GM19023 (cell line): ENCODE measurements around the gene COA3.

ENCODE experiments used
- ATAC-seq: cut with Tn5 transposase; IDR thresholded peaks from one replicate; pipeline ENCODE4 v1.9.1; 2021; ENCODE audit warnings: mild to moderate bottlenecking, moderate library complexity; ENCODE audit not compliant: unreplicated experiment

COA3 gene

GRCh38 chr17:42818379-42818778 lies 19.9 kb upstream of the COA3 start:
- ATAC-seq: no peak

GRCh38 chr17:42817866-42818265 lies 19.4 kb upstream of the COA3 start:
- ATAC-seq: no peak

DNA sequence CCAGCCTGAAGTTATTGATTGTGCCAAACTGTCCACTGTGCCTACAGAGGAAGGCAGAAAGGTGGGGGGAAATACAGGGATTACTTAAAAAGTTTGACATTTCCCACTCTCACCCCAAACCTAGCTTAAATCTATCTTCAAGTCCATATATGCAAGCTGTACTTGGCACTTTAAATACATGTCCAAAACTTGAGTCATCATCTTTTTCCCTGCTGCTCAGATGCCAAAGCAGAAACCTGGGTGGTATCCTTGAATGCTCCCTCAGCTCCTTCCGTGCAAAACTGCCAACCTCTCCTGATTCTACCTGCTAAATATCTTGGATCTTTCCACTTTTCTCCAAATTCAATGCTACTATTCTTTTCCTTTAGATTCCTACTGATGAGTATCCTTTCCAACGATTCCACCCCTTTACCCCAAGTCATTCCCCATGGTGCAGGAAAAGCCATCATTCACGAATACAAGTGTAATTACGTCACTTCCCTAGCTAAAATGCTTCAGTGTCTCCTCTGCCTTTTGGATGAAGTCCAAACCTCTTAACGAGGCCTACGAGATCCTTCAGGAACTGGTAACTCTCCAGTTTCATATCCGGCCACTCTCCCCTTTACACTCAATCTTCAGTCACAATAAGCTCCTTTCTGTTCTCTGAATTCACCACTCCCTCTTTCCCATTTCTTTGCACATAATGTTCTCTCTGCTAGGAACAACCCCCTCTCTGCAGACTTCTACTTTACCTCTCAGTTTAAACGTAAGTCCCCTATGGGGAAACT lies 16.3 kb upstream of the COA3 start:
- ATAC-seq: no peak

- ATAC-seq: no peak
Measured at GRCh38 chr17:42809250-42809649, 10.7 kb upstream of the COA3 start.

GRCh38 chr17:42806249-42806648 lies 7.7 kb upstream of the COA3 start:
- no peak for ATAC-seq

- no peak for ATAC-seq
Measured at GRCh38 chr17:42804918-42805367, 6.4 kb upstream of the COA3 start.

GRCh38 chr17:42803074-42803883 lies 4.8 kb upstream of the COA3 start:
- no peak for ATAC-seq

DNA sequence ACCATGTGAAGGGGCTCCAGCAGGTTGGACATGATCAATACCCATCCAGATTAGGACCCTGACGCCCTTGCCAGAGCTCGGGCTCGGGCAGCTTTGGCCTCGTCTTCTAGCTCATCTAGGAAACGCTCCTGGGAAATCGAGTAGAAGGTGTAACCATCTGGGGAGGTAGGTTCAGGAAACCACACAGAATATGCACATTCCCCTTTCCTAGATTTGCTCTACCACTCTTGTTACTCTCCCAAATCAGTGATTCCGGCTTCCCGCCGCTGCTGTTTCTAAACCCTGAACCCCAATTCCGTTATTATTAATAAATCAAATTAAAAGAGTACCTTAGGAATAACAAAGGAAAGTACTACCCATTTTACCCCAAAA lies 507 bp downstream of the COA3 start:
- no peak for ATAC-seq

DNA sequence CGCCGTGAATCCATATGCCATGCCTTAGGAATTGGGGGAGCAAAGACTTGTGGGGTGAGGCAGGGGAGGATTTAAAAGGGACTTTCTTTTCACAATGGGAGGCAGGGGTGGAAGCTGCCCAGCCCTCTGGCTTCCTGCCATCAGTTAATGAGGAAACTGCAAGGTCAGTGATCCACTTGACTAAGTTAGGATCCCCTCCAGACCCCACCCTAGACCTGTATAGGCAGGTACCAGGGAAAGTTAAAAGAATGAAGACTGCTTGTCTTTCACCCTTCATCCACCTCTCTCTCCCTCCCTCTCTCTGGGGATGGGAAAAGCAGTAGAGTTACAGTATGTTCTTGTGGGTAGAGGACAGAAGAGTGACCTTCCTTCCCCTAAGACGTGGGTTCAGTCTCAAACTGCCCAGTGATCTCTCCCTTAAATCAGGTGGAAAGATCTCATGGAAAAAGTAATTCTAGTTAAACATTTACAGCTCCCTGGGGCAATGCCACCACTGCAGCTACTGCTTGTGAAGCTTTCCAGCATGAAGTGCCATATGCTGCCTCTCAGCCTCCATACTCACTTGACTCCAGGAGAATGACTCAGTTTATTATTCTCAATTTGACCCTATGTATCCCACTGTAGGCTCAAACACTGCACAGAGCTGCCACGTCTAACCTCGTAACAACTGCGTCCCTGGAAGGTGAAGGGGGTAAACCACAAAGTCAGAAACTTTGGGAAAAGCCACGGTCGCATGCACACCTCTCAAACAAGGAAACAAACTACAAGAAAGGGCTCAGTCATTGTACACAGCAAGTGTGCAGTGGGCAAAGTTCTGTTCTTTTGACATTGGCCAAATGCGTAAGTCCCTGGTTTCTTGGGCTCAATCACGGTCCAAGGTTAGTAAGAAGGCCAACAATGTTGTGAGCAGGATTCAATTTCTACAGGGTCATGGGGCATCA lies 1.2 kb downstream of the COA3 start:
- no peak for ATAC-seq

- ATAC-seq: no peak
Measured at GRCh38 chr17:42796066-42796758, 2.3 kb downstream of the COA3 start.

- no peak for ATAC-seq
Measured at GRCh38 chr17:42795465-42795864, 3.0 kb downstream of the COA3 start.

- no peak for ATAC-seq
Measured at GRCh38 chr17:42795061-42795460, 3.4 kb downstream of the COA3 start.

DNA sequence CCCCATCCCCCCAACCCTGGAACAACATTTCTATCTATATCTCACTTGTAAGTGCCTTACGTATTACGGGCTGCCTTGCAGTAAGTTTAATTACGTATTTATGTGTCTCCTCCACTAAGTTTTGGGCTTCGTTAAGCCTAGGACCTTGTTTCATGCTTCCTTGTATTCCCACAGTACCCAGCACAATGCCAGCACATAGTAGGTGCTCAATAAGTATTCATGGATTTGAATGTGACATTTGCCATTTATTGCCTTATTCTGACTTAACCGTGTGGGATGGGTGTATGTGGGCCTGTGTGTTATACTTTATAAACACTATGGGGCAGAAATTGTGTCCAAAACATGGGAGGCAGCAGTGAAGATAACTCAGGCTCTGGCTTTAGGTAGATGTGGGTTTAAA lies 6.0 kb downstream of the COA3 start:
- ATAC-seq: no peak

DNA sequence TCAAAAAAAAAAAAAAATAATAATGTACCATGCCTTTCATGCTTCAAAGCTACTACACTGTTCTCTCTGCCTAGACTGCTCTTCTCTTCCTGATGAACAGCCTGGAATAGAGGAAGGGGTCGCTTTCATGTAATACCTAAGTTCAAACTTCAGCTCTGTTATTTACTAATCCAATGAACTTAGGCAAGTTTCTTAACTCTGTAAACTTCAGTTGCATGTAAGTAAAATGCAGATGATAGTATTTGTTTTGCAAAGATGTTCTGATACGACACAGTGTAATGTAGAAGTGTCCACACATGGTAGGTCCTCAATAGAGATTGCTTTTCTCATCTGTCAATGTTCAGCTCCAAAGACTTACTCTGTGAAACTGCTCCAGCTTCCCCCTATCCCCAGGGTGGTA lies 6.6 kb downstream of the COA3 start:
- no peak for ATAC-seq

DNA sequence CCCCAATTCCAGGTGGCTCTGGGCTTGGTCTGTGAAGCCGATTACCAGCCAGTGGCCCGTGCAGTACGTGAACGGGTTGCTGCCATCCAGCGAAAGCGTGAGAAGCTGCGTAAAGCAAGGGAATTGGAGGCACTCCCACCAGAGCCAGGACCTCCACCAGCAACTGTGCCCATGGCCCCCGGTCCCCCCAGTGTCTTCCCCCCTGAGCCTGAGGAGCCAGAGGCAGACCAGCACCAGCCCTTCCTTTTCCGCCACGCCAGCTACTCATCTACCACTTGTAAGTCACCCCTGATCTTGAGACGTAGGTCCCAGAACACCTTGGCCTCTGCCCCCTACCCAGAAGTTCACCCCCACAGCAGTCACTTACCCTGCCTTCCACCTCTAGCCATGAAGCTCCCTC lies 11.2 kb downstream of the COA3 start:
- ATAC-seq: no peak

DNA sequence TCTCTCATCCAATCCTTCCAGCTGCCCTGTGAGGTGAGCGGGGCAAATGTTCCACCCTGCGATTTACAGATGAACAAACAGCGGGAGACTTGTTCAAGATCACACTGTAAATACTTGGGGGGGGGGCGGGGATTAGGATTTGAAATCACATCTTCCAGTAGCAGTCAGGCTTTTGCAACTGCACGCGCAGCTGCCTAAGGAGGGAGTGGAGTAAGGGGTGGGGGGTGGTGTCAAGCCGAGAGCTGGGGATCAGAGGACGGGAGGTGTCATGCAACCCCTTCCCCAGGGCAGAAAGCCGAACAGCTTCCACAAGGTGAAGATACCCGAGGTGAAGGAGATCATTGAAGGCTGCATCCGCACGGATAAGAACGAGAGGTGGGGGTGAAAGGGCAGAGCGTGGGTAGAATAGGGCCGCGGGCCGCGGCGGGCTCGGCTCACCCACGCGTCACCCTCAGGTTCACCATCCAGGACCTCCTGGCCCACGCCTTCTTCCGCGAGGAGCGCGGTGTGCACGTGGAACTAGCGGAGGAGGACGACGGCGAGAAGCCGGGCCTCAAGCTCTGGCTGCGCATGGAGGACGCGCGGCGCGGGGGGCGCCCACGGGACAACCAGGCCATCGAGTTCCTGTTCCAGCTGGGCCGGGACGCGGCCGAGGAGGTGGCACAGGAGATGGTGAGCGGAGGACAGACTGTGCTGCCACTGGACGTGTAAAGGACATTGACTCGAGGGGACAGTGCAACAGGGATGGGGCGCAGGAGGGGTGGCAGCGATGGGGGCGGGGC lies 13.5 kb downstream of the COA3 start:
- no peak for ATAC-seq

DNA sequence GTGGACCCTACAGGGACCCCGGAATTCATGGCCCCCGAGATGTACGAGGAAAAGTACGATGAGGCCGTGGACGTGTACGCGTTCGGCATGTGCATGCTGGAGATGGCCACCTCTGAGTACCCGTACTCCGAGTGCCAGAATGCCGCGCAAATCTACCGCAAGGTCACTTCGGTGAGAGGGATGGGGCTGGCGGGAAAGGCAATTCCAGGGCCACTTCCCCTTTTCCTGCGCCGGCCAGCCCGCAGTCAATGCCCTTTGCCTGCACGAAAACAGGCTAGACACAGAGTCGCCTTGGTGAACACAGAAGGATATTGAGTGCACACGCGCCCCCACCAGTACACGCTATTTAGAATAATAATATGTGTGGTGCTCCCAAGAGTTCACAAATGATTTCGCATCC lies 14.1 kb downstream of the COA3 start:
- ATAC-seq: no peak

- no peak for ATAC-seq
Measured at GRCh38 chr17:42783791-42784138, 14.7 kb downstream of the COA3 start.

DNA sequence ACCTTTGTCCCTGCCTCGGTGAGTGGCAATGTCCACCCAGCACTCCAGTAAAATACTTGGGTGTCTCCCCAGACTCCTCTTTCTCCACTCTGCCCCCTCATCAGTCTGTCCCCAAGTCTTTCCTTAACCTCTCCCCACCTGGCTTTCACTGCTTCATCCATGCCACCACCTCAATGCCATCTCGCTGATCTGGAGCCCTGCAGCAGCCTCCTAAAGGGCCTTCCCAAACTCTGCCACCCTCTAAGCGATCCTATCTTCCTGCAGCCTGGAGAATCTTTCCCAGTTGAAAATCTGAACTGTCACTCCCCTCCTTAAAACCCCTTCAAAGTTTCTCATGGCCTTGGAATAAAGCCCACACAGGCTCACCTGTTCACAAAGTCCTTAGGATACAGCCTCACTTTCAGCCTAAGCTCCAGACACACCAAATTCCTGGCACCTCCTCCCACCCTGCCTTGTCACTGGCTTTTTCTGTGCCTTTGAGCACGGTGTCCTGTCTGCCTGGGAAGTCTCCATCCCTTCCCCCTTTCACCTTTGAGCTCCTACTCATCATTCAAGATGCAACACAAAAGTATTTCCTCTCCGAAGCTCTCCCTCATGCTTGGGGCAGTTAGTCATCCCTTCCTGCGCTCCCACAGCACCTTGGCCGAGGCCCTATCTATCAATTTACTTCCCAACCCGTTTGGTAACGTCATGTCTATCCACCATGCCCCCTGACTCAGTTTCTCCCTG lies 15.3 kb downstream of the COA3 start:
- no peak for ATAC-seq
